ENCODE measurements around the gene DLG1. TPM values are rescaled to one million over a fixed set of nuclear protein-coding genes. Genes with fewer than 3 reads are reported as not detected.

DLG1 gene
- total and polyA plus RNA-seq, 2 of the 4 experiments (the other 2 are of a cell fraction) = 21.2 to 57.7 TPM

- peak; percentile 90 for DNase-seq
- BruUV-seq (replicated peaks) = no TSS peak
- Histone ChIP-seq H4K91ac (ENCODE audit: insufficient read depth, low read depth, low read length) (peak overlapping the region; percentile 45; the same call in 1 of the 2 replicates), H3K79me1 (ENCODE audit: low read depth in 1 of 2, low read length in 2 of 2) (peaks cover 0 to 2% of the 10 kb centered on the region in 2 experiments; a peak in 1 of 4 replicates), H3K27ac (ENCODE audit: insufficient read depth, low read length) (peak overlapping the region; percentile 70), H3K36me3 (ENCODE audit: control insufficient read depth, insufficient read depth, low read length) (no peaks in the 10 kb centered on the region), H3K18ac (ENCODE audit: low read depth, low read length) (peak overlapping the region; percentile 11), H2BK15ac (ENCODE audit: low read depth, low read length) (peak overlapping the region; percentile 54; the same call in 1 of the 3 replicates), H2BK20ac (ENCODE audit: low read depth, low read length) (peak overlapping the region; percentile 81), H4K5ac (ENCODE audit: low read depth, low read length) (peak overlapping the region; percentile 61; the same call in 1 of the 2 replicates), H3K4me1 (ENCODE audit: control insufficient read depth, insufficient read depth, low read length) (peaks cover 15% of the 10 kb centered on the region), H3K4me3 (ENCODE audit: insufficient read depth, low read depth, low read length) (no peak overlapping the region), H2BK120ac (ENCODE audit: low read depth, low read length) (peak overlapping the region; percentile 90), H3K9me1 (ENCODE audit: insufficient read depth, low read length) (peaks cover 18% of the 10 kb centered on the region), H2AFZ (replicated peaks; ENCODE audit: low read length, poor library complexity) (no peak overlapping the region), H2AK5ac (ENCODE audit: low read depth, low read length) (0 out of 2 replicates have a peak overlapping the region, but pooled peaks have one; percentile 41), H3K4ac (ENCODE audit: low read depth, low read length) (peak overlapping the region; percentile 89), H2BK5ac (ENCODE audit: low read depth, low read length, poor library complexity, severe bottlenecking) (peak overlapping the region; percentile 93), H4K8ac (ENCODE audit: low read depth in 2 of 2, low read length in 2 of 2) (peak overlapping the region in 1 of 2 experiments; percentile 61; a peak in 2 of 4 replicates), H3K27me3 (ENCODE audit: control insufficient read depth, insufficient read depth, low read length) (no peaks in the 10 kb centered on the region), H2AK9ac (replicated peaks; ENCODE audit: low read depth, low read length, poor library complexity) (no peak overlapping the region), H3K23ac (ENCODE audit: low read depth, low read length) (no peak overlapping the region), H3K9me3 (ENCODE audit: control insufficient read depth, insufficient read depth, low read length) (no peaks in the 10 kb centered on the region), H3K9ac (ENCODE audit: low read depth, low read length) (no peak overlapping the region), H3K14ac (replicated peaks; ENCODE audit: low read depth, low read length) (peak overlapping the region; percentile 38), H4K20me1 (ENCODE audit: insufficient read depth, low read length) (no peaks in the 10 kb centered on the region; the same call in 1 of the 2 replicates), H3K4me2 (ENCODE audit: low read depth, low read length) (peak overlapping the region; percentile 66; the same call in 1 of the 2 replicates), H3K56ac (ENCODE audit: extremely low read depth, insufficient read depth, low read length) (peak overlapping the region; percentile 10; the same call in 1 of the 2 replicates)
- no CpG with 5 or more reads among the region's 7 CpGs for WGBS, 2 experiments (ENCODE audit: extremely low coverage in 2 of 2, insufficient read length in 1 of 2)
- no peak for TF ChIP-seq CHD1 (IDR thresholded peaks at IDR 0.05; ENCODE audit: low read depth, low read length)
- peak; percentile 71 for TF ChIP-seq CEBPB (IDR thresholded peaks at IDR 0.05; ENCODE audit: low read depth, low read length)
- TF ChIP-seq MAFK (IDR thresholded peaks at IDR 0.05; ENCODE audit: low read depth, low read length) = peak; percentile 56; the same call in 1 of the 2 replicates
- intact Hi-C loops (cut with micrococcal nuclease) = no loop called here
- CTCF ChIA-PET = interaction anchor here (0.5 kb wide), 1 partner anchor 95 kb away, joined by 5 read pairs; no protein-coding TSS in a partner anchor
- peak; percentile 67 for ATAC-seq (ENCODE audit: low read depth)
- POLR2A ChIA-PET (ENCODE audit: unreplicated experiment) = no interaction called here
- in situ Hi-C loops (cut with MboI; ENCODE audit: low sequenced_read_pairs) = no loop called here
- dilution Hi-C loops (cut with HindIII; ENCODE audit: low sequenced_read_pairs, unreplicated experiment) = no loop called here
Measured at GRCh38 chr3:197306374-197307086, 8.1 kb upstream of the DLG1 start.

Data from IMR-90 (cell line).